ENCODE results near the gene ZNF774. TPM values are rescaled to one million over a fixed set of nuclear protein-coding genes. Genes with fewer than 3 reads are reported as not detected.

ZNF774 gene
- total RNA-seq, 1 experiment from 2014 or later = 4.0 TPM

DNA sequence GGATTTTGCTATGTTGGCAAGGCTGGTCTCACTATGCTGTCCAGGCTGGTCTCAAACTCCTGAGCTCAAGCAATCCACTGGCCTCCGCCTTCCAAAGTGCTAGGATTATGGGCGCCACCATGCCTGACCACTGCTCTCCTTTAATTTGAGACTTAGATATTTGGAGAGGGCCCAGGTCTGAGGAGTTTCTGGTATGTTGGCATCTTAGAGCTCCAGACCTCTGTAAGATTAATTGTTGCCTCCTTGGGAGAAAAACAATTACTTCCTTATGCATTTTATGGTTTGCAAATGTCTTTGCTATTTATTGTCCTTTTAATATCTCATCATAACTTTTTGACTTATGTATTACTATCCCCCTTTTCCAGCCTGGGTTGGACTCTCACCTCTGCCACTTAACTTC, 2.9 kb downstream of the ZNF774 start:
- ChIA-PET POLR2A (interaction anchor here (0.7 kb wide), 1 partner anchor 578 kb away, joined by 3 read pairs; no protein-coding TSS in a partner anchor), CTCF (no interaction called here), RAD21 (ENCODE audit: low non-redundant PET in 1 of 2, low total read pairs in 2 of 2, uncharacterized antibody in 2 of 2, unreplicated experiment in 2 of 2) (no interaction called here)
- Histone ChIP-seq H3K4me1 (ENCODE audit: control insufficient read depth in 1 of 2, insufficient read depth in 2 of 2, low read length in 2 of 2) (peaks cover 4 to 23% of the 10 kb centered on the region in 2 experiments; a peak in 3 of 4 replicates), H2AFZ (ENCODE audit: low read depth, low read length, poor library complexity, severe bottlenecking) (no peak overlapping the region), H3K27ac (ENCODE audit: low read depth, low read length) (no peak overlapping the region), H3K79me2 (ENCODE audit: insufficient read depth, low read length) (no peaks in the 10 kb centered on the region), H4K20me1 (ENCODE audit: insufficient read depth) (no peaks in the 10 kb centered on the region), H3K9me3 (ENCODE audit: control insufficient read depth in 1 of 2, insufficient read depth in 1 of 2, low read depth in 1 of 2, low read length in 2 of 2) (no peaks in the 10 kb centered on the region), H3K9ac (ENCODE audit: low read length) (no peak overlapping the region), H3K4me2 (ENCODE audit: low read length) (no peak overlapping the region), H3K9me2 (ENCODE audit: insufficient read depth) (no peaks in the 10 kb centered on the region), H3K27me3 (ENCODE audit: insufficient read depth, low read length) (no peaks in the 10 kb centered on the region), H3K36me3 (ENCODE audit: control insufficient read depth in 1 of 2, insufficient read depth in 2 of 2, low read length in 2 of 2) (no peaks in the 10 kb centered on the region), H3K4me3 (replicated peaks in 1 of 2; ENCODE audit: low read depth in 1 of 2, low read length in 2 of 2) (no peak overlapping the region)
- ATAC-seq (no peak), DNase-seq (ENCODE audit: low read depth, low spot score) (no peak)
- TF ChIP-seq FOSL1 (IDR thresholded peaks at IDR 0.05; ENCODE audit: low read depth) (no peak), POLR2AphosphoS5 (IDR thresholded peaks at IDR 0.05; ENCODE audit: low read depth, low read length) (no peak), SIN3A (IDR thresholded peaks at IDR 0.05; ENCODE audit: low read depth) (no peak), JUND (IDR thresholded peaks at IDR 0.05) (no peak), YY1 (IDR thresholded peaks at IDR 0.05; ENCODE audit: extremely low read depth, insufficient replicate concordance, low read depth, low read length) (no peak), RAD21 (IDR thresholded peaks at IDR 0.05; ENCODE audit: low read depth) (no peak), ZNF274 (IDR thresholded peaks at IDR 0.05; ENCODE audit: low read depth, low read length) (no peak), EGR1 (IDR thresholded peaks at IDR 0.05; ENCODE audit: low read depth) (no peak), CBX3 (IDR thresholded peaks at IDR 0.05; ENCODE audit: low read depth) (no peak), EZH2phosphoT487 (IDR thresholded peaks at IDR 0.05; ENCODE audit: borderline replicate concordance) (no peak), ATF3 (IDR thresholded peaks at IDR 0.05) (no peak), ELF1 (IDR thresholded peaks at IDR 0.05; ENCODE audit: borderline replicate concordance, low read depth) (no peak), SRF (IDR thresholded peaks at IDR 0.05; ENCODE audit: low read depth) (no peak), ZFX (IDR thresholded peaks at IDR 0.05) (no peak), TCF7L2 (IDR thresholded peaks at IDR 0.05; ENCODE audit: borderline replicate concordance, extremely low read depth, insufficient read depth, insufficient read length) (no peak)
- intact Hi-C loops (cut with micrococcal nuclease) = no loop called here
- BruUV-seq (replicated peaks) = no TSS peak
